ENCODE data around the gene SPEN. TPM values are rescaled to one million over a fixed set of nuclear protein-coding genes. Genes with fewer than 3 reads are reported as not detected.

The SPEN gene
- total RNA-seq, 3 donors from 2014 or later, result 48.7 to 60.3 (median 50.6) TPM

- TF ChIP-seq, protein P1, sequence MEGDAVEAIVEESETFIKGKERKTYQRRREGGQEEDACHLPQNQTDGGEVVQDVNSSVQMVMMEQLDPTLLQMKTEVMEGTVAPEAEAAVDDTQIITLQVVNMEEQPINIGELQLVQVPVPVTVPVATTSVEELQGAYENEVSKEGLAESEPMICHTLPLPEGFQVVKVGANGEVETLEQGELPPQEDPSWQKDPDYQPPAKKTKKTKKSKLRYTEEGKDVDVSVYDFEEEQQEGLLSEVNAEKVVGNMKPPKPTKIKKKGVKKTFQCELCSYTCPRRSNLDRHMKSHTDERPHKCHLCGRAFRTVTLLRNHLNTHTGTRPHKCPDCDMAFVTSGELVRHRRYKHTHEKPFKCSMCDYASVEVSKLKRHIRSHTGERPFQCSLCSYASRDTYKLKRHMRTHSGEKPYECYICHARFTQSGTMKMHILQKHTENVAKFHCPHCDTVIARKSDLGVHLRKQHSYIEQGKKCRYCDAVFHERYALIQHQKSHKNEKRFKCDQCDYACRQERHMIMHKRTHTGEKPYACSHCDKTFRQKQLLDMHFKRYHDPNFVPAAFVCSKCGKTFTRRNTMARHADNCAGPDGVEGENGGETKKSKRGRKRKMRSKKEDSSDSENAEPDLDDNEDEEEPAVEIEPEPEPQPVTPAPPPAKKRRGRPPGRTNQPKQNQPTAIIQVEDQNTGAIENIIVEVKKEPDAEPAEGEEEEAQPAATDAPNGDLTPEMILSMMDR (IDR thresholded peaks at IDR 0.05), result no peak
- H3K4me1 ChIP-seq (ENCODE audit: low read depth), result peaks cover 9% of the 10 kb centered on the region
- no peaks in the 10 kb centered on the region for H3K36me3 ChIP-seq (ENCODE audit: low read depth)
- DNase-seq (peak; percentile 70 to 94 (median 74)), ATAC-seq (peak; percentile 74)
- intact Hi-C loops (cut with DNase I, micrococcal nuclease), result no loop called here
- H3K4me3 ChIP-seq, result no peak overlapping the region
- H3K9me3 ChIP-seq, result no peaks in the 10 kb centered on the region
Measured at GRCh38 chr1:15949453-15950245, 102.1 kb downstream of the SPEN start.

DNA sequence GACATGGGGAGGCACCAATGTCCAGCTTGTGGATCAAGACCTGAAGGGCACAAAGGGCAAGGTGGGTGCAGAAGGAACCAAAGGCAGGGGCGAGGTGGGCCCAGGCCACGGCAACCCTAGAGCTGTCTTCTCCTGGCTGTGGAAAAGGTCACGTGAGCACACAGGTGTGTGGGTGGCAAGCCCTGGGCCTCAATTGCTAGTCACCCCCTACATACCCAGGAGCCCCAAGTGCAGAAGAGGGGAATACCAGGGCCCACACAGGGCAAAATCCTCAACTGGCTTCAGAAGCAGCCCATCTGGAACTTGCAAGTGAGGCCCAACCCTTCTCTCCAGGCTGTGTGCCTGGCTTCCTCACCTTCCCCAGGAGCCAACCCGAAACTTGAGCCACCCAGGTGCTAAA lies 102.8 kb downstream of the SPEN start:
- ATAC-seq, result no peak
- TF ChIP-seq, protein P1 (IDR thresholded peaks at IDR 0.05), result no peak
- no peaks in the 10 kb centered on the region for H3K9me3 ChIP-seq
- H3K4me3 ChIP-seq, result no peak overlapping the region
- intact Hi-C loops (cut with DNase I, micrococcal nuclease), result no loop called here
- no peak for DNase-seq
- H3K4me1 ChIP-seq (ENCODE audit: low read depth), result peaks cover 9% of the 10 kb centered on the region
- no peaks in the 10 kb centered on the region for H3K36me3 ChIP-seq (ENCODE audit: low read depth)

DNA sequence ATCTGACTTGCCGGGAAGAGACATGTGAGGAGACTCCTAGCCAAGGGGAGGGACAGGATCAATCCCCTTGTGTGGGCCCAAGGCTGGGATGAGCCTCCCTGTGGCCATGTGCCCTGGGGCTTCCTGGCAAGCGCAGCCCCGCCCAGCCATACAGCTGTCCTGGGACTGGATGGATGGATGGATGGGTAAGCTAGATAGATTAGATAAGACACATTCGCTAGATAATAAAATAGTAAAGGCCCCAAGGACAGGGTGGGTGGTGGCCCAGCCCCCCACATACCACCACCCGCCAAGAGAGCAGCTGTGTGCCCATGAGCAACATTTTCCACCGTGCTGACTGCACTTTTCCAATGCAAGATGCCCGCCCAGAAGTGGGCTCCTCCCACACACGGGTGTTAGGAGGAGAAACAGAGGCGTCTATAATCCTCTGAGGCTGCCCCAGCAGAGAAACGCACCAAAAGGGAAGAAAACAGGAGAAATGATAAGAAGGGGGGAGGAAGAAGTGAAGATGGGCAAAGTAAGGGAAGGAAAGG lies 103.3 kb downstream of the SPEN start:
- H3K4me1 ChIP-seq (ENCODE audit: low read depth), result peaks cover 9% of the 10 kb centered on the region
- TF ChIP-seq, protein P1 (IDR thresholded peaks at IDR 0.05), result no peak
- H3K36me3 ChIP-seq (ENCODE audit: low read depth), result no peaks in the 10 kb centered on the region
- no peak overlapping the region for H3K4me3 ChIP-seq
- ATAC-seq (peak; percentile 3), DNase-seq (peak in 1 of 3 donors; percentile 69)
- intact Hi-C loops (cut with DNase I, micrococcal nuclease), result no loop called here
- no peaks in the 10 kb centered on the region for H3K9me3 ChIP-seq

DNA sequence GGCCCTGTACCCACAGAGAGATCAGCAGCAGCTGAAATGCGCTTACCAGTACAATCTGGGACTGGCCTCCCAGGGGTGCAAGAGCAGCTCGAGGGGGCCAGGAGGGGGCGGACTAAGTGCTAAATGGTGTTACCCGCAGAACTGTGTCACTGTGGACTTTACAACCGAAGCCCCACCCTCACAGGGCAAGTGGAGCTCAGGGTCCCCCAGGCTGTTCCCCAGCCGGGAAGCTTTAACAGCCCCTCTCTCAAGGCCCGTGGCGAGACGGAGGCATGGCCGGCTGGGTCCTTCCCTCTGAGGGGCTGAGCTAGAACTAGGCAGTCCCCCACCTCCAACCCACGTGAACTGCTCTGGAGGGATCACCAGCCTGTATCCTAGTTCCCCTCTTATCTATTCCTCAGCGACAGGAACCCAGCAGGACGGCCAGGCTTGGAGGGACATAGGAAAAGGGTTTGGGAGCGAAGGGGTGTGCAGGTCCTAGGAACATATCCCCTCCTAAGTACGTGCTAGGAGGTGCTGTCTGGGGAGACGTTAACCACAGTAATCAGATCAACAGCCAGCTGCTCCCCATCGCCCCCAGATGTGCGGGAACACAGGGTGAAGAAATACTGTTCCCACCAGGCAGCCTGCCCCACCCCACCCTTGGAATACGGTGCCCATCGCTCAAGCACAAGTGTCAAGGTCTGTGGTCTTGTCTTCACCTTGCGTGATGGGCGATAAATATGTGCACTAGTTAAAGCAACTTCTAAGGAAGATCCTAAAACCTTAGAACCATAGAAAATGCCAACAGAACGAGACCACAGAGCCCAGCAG lies 104.0 kb downstream of the SPEN start:
- Histone ChIP-seq H3K9me3 (no peaks in the 10 kb centered on the region), H3K4me1 (ENCODE audit: low read depth) (peaks cover 9% of the 10 kb centered on the region), H3K36me3 (ENCODE audit: low read depth) (no peaks in the 10 kb centered on the region), H3K4me3 (no peak overlapping the region)
- TF ChIP-seq, protein P1 (IDR thresholded peaks at IDR 0.05), result no peak
- ATAC-seq, result no peak
- intact Hi-C loops (cut with DNase I, micrococcal nuclease), result no loop called here
- peak in 1 of 3 donors; percentile 58 for DNase-seq

DNA sequence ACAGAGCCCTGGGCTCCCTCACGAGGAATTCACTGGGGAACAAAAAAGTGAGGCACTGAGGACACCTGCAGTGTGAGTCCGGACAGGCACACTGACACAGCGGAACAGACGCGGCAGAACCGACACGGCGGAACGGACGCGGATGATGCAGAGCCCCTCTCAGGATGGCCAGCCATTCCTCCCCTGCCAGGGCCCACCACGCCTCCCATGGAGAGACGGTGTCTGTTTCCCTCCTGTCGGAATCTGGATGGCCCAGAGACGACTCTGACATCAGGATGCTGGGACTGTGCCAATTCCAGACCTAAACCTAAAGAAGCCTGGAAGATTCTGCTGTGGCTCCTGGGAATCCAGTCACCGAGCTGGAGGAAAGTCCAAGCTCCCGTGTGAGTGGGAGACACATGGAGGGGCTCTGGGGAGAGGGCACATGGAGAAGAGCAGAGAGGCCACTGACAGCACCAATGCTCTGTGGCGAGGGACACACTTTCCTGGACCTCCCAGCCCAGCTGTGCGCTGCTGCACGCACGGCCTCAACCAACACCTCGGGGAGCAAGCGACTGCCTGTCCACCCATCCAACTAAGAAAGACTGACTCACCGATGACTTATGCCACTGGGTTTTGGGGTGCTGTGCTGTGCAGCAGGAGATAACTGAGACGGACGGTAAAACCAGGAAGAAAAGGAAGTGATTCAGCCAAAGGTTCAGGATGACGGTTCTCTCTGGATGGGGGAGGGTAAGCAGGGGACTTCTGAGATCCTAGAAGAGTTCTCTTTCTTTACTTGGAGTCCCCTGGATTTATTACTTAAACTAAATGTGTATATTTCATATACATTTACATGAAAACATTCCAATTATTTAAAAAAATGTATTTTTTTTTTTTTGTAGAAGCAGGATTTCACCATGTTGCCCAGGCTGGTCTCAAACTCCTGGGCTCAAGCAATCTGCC lies 105.1 kb downstream of the SPEN start:
- Histone ChIP-seq H3K36me3 (ENCODE audit: low read depth) (no peaks in the 10 kb centered on the region), H3K4me1 (ENCODE audit: low read depth) (peaks cover 10% of the 10 kb centered on the region), H3K9me3 (no peaks in the 10 kb centered on the region), H3K4me3 (no peak overlapping the region)
- no peak for ATAC-seq
- TF ChIP-seq, protein P1 (IDR thresholded peaks at IDR 0.05), result no peak
- intact Hi-C loops (cut with DNase I, micrococcal nuclease), result no loop called here
- no peak for DNase-seq
